Activated T-cell treated with anti-CD3 and anti-CD28 coated beads for 4 hours (primary cell): ENCODE data around the gene SPTBN5.

Experiments
- DNase-seq: peaks from one replicate; pipeline ENCODE4 v3.0.0-alpha.2; 2020

The SPTBN5 gene

DNA sequence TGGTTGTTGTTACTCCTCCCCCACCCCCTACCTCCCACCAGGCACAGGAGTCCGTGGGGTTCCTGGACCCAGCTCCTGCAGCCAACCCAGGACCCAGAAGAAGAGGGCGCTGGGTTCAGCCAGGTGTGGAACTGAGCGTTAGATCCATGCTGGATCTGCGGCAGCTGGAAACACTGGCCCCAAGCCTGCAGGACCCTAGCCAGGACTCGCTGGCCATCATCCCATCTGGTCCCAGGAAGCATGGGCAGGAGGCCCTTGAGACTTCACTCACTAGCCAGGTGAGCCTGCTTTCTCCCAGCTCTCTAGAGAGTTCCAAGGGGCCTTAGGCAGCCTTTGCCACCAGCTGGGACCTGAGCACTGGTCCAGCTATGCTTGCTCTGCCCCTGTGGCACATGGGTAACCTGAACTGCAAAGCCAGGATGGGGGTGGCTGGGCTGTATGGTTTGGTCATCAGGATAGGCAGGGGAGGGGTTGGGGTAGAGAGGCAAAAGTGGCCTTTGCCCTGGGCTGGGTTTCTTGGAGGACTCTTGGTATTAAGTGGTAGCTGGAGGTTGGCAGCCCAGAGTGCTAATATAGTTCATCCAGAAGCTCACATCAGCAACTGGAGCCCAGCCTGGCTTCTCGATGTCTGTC, 72.9 kb downstream of the SPTBN5 start:
- no peak for DNase-seq

GRCh38 chr15:41819455-41820050, 74.3 kb downstream of the SPTBN5 start:
- DNase-seq = no peak

- no peak for DNase-seq
Observed at GRCh38 chr15:41817781-41818180, 76.1 kb downstream of the SPTBN5 start.

GRCh38 chr15:41817327-41817726, 76.5 kb downstream of the SPTBN5 start:
- DNase-seq = no peak

GRCh38 chr15:41816788-41817187, 77.1 kb downstream of the SPTBN5 start:
- DNase-seq = no peak

GRCh38 chr15:41814534-41814933, 79.3 kb downstream of the SPTBN5 start:
- DNase-seq = no peak

- no peak for DNase-seq
Observed at GRCh38 chr15:41813426-41813825, 80.4 kb downstream of the SPTBN5 start.

DNA sequence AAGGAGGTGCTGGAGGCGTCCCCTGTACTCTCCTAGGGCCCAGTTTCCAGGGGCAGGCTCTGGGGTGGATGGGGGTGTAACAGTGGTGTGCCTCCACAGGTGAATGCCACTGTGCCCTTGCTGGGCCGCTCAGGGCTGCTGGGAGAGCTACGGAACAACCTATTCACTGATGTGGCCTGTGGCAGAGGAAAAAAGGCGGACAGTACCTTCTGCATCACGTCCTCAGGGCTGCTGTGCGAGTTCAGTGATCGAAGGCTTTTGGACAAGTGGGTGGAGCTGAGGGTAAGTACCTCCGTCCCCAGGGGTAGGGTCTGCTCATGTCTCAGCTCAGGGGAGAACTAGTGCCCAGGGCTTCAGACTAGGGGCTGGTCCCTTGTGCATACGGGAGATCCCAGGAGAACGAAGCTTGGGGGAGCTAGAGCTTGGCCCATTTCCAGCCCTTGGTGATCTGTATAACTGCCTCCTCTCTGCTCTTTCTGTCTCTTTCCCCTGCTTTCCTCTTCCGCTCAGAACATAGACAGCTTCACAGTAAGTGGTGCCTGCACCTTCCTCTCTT, 81.0 kb downstream of the SPTBN5 start:
- no peak for DNase-seq

- DNase-seq = peak; percentile 76
Observed at GRCh38 chr15:41811432-41812195, 82.2 kb downstream of the SPTBN5 start.

GRCh38 chr15:41810651-41811431, 83.0 kb downstream of the SPTBN5 start:
- no peak for DNase-seq

DNA sequence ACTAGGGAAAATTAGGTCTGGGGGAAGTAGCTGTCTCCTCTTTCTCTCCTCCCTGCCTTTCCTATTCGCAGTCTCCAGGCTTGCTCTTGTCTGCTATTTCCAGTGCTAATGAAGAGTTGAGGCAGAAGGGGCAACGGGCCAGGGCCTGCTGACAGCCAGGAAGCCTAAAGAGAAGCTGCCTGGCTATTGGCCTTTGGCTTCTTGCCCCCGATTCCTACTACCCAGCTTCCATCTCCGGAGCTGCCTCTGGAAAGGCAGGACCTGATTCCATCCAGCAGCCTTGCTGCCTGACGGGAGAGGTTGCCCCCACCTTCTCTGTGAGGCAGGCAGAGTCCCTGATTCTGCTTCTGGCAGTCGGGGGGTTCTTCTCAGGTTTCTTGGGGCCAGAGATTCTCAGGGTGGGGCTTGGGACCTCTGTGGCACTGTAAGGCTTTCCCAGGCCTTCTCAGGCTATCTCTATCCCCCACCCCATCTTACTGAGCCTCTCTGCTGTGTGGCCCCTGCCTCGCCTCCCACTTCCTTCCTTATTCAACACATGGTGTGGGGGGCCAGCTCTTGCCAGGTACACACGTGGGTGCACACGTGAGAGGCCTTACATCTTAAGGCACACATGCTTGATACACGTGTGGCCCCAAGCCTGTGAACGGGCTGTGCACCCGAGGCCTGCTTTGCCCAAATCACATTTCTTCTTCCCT, 84.2 kb downstream of the SPTBN5 start:
- DNase-seq = no peak

GRCh38 chr15:41809121-41809520, 84.7 kb downstream of the SPTBN5 start:
- no peak for DNase-seq

DNA sequence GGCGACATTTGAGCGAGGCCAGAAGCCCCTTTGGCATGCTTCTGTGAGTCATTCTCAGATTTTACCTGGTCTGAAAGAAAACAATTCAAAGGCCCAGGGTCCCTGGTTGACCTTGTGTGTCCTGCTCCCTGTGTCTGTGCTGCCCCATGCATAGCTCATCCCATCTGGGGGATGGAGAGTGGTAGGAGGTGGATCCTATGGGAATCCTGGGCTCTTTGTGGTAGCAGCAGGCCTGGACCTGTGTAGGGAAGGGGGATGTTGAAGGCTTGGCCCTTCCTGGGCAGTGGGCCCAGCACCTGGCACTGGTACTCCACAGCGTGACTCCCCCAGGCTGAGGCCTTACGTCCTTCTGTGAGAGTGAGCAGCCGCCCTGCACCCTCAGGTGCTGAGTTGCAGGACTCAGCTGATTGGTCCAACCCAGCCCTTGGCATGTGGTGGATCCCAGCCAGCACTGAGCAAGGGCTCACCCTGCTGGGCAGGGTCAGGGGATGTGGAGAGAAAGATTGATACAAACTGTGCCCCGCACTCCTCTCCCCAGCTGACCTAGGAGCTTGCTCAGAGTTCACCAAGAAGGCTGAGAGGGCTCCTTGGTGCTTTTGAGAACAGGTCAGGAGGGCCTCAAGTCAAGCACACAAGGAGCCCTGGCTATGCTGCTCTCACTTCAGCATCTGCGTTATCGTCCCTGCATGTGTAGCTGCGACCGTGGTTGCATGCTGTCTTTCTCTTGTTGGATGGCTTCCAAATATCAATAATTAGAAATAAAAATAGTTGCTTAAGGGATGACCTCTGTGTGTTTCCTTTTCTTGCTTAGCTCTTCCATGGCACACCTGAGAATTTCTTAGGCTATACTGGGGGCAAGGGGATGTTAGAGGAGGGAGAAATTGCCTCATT, 87.3 kb downstream of the SPTBN5 start:
- DNase-seq = no peak

DNA sequence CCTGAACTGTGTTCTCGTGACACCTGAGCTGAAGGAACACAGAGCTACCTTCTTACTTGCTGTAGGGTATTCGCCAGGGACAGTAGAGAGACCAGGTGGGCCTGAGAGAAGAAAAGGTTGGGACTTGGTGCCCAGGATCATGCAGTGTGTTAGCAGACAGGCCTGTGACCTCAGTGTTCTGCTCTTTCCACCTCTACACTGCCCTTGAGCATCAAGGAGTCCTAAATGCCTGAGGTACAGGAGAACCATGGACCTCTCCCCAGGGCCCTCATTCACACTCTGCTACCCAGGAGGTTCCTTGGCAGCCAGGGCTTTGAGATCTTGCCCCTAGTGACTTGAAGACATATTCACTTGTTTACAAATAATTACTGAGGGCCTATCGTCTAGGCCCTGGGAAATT, 88.1 kb downstream of the SPTBN5 start:
- no peak for DNase-seq

DNA sequence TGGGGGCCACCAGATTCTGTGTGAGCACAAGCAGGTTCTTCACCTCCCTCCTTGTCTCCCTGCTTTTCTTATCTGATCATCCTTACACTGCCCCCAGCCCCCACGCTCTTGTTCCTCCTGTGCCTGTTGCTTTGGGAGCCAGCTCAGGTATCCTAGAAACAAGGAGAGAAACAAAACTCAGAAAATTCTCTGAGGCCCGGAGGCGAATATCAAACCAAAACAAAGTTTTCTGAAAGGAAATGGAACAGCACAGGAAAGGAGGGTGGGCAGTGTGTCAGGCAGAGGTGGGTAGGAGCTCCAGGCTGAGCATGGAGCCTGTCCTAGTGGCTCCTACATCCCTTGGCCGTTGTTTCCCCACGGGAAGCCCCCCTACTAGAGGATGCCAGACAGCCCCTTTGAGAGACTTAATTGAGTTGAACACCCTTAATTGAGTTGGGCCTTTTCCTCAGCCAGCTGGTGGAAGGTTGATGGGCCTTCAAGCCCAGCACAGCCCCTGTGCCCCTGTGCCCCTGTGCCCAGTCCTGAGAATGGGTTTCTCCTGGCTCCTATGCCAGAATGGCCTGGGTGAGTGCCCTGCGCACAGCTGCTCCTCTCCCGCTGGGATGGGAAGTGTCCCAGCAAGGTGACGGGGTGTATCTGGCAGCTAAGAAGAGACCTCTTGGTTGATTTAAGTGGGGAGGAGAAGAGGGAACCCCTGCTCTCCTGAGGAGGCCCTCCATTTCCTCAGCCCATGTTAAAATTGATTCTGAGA, 88.8 kb downstream of the SPTBN5 start:
- no peak for DNase-seq

- no peak for DNase-seq
Observed at GRCh38 chr15:41804361-41804760, 89.5 kb downstream of the SPTBN5 start.

DNA sequence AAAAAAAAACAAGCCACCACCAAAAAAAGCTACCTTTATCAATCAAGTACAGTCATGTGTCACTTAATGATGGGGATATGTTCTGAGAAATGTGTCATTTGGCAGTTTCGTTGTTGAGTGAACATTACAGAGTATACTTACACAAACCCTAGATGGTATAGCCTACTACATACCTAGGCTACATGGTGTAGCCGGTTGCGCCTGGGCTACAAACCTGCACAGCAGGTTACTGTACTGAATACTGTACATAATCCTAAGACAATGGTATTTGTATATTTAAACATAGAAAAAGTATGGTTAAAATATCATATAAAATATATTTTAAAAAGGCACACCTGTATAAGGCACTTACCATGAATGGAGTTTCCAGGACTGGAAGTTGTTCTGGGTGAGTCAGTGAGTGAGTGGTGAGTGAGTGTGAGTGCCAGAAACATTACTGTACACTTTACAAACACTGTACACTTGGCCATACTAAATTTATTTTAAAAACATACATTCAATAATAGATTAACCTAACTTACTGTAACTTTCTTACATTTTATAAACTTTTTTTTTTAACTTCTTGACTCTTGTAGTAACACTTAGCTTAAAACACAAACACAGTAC, 91.9 kb downstream of the SPTBN5 start:
- DNase-seq = no peak

DNA sequence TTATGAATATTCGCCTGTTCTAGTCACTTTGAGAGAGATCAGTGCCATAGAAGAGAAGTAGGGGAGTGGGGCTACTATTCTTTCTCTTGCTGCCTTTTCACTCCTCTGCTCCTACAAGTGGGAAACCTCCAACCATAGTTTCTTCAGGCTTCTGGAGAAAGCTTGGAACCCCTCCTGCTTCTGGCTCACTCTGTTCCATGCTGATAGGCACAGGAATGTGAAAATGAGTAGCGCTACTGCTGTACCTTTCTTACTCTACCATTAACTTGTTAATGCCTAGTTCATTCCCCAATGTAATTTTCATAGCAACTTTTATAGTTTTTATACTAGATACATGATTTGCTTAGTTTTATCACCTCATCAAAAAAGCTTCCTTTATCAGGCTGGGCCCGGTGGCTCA, 92.7 kb downstream of the SPTBN5 start:
- DNase-seq = no peak

DNA sequence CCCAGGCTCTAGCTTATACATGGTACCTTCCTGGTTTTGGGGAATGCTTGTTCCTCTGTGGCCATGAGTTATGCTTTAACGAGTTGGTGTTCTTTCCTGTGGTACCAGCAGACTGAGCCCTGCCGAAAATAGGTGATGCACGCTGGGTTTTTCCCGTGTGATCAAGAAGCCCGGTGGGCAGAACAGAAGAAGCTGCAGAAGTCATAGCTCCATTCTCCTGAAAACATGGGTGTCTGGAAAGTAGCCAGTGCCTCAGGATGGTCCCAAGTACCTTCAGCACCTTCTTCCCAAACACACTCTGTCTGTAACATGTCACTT, 94.4 kb downstream of the SPTBN5 start:
- DNase-seq = no peak
